ENCODE data around the gene SPAG16. TPM values are rescaled to one million over a fixed set of nuclear protein-coding genes. Genes with fewer than 3 reads are reported as not detected.

SPAG16 gene
- total RNA-seq, 1 donor from 2014 or later = 16.7 TPM

DNA sequence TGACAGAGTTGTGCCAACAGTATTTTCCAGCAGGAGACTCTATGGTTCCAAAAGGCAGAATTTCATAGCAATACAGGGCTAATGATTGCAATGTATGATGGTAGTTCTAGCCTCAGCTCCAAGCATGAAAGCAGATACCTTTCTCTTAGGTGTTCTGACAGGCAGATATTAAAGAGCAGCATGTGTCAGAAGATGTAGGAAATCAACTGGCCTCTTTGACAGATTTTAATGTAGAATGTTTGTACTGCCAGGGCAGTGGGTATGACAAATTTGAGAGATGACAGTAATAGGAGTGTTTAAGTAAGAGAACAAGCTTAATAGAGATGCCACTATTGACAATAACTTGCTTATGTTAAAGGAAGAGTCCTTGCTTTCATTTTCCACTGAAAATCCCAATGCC, 1105.1 kb downstream of the SPAG16 start:
- FAIRE-seq (no peak), DNase-seq (ENCODE audit: low read depth) (no peak)
- Mint-ChIP-seq H3K9me3 (ENCODE audit: unreplicated experiment) (no peaks in the 10 kb centered on the region), H3K4me1 (ENCODE audit: low read depth, unreplicated experiment) (no peaks in the 10 kb centered on the region), H3K4me3 (ENCODE audit: unreplicated experiment) (no peak overlapping the region), H3K36me3 (ENCODE audit: low read depth, unreplicated experiment) (no peaks in the 10 kb centered on the region), H3K27ac (ENCODE audit: unreplicated experiment) (no peak overlapping the region), H3K27me3 (ENCODE audit: low read depth, unreplicated experiment) (no peaks in the 10 kb centered on the region)
- Histone ChIP-seq H3K79me2 (ENCODE audit: insufficient read depth, low read length) (no peaks in the 10 kb centered on the region), H3K9ac (ENCODE audit: low read length) (no peak overlapping the region), H3K27me3 (ENCODE audit: insufficient read depth, low read length) (no peaks in the 10 kb centered on the region), H3K36me3 (ENCODE audit: insufficient read depth, low read length) (no peaks in the 10 kb centered on the region), H3K27ac (ENCODE audit: low read depth, low read length) (no peak overlapping the region), H3K4me1 (ENCODE audit: insufficient read depth, low read length) (no peaks in the 10 kb centered on the region), H2AFZ (ENCODE audit: low read depth, low read length) (no peak overlapping the region), H3K4me3 (ENCODE audit: insufficient read depth, low read depth, low read length) (no peak overlapping the region), H3K4me2 (ENCODE audit: low read length) (no peak overlapping the region), H4K20me1 (ENCODE audit: insufficient read depth, low read length) (no peaks in the 10 kb centered on the region), H3K9me3 (ENCODE audit: insufficient read depth, low read depth, low read length) (no peaks in the 10 kb centered on the region)
- no peak for TF ChIP-seq CTCF (IDR thresholded peaks at IDR 0.05; ENCODE audit: insufficient read depth, low read depth, low read length)
- no peak for TF ChIP-seq EZH2 (IDR thresholded peaks at IDR 0.05; ENCODE audit: insufficient read depth, low read length)

DNA sequence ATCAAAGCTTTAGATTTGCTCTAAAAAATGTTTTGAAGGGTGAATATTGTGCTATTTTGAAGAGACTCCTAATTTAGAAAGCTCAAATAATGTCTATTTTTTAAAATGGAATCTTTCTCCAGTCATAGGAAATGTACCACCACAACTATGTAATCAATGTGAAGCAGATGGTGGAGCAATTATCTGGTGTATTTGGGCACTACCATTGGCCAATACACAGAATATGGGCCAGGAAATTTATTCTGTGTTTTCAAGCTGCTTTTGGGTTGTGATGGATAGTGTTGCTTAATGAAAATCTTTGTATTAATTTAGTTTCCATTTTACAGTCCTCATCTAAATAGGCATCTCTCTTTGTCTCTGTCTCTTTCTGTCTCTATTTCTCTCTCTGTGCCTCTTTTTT, 1109.5 kb downstream of the SPAG16 start:
- Mint-ChIP-seq H3K4me1 (ENCODE audit: low read depth, unreplicated experiment) (no peaks in the 10 kb centered on the region), H3K9me3 (ENCODE audit: unreplicated experiment) (no peaks in the 10 kb centered on the region), H3K27ac (ENCODE audit: unreplicated experiment) (no peak overlapping the region), H3K27me3 (ENCODE audit: low read depth, unreplicated experiment) (no peaks in the 10 kb centered on the region), H3K4me3 (ENCODE audit: unreplicated experiment) (no peak overlapping the region), H3K36me3 (ENCODE audit: low read depth, unreplicated experiment) (no peaks in the 10 kb centered on the region)
- Histone ChIP-seq H3K36me3 (ENCODE audit: insufficient read depth, low read length) (no peaks in the 10 kb centered on the region), H3K9me3 (ENCODE audit: insufficient read depth, low read depth, low read length) (no peaks in the 10 kb centered on the region), H3K9ac (ENCODE audit: low read length) (no peak overlapping the region), H3K79me2 (ENCODE audit: insufficient read depth, low read length) (no peaks in the 10 kb centered on the region), H3K4me2 (ENCODE audit: low read length) (no peak overlapping the region), H3K27ac (ENCODE audit: low read depth, low read length) (no peak overlapping the region), H3K4me1 (ENCODE audit: insufficient read depth, low read length) (no peaks in the 10 kb centered on the region), H4K20me1 (ENCODE audit: insufficient read depth, low read length) (no peaks in the 10 kb centered on the region), H3K4me3 (ENCODE audit: insufficient read depth, low read depth, low read length) (no peak overlapping the region), H2AFZ (ENCODE audit: low read depth, low read length) (no peak overlapping the region), H3K27me3 (ENCODE audit: insufficient read depth, low read length) (no peaks in the 10 kb centered on the region)
- FAIRE-seq (no peak), DNase-seq (ENCODE audit: low read depth) (no peak)
- TF ChIP-seq CTCF (IDR thresholded peaks at IDR 0.05; ENCODE audit: insufficient read depth, low read depth, low read length) (no peak), EZH2 (IDR thresholded peaks at IDR 0.05; ENCODE audit: insufficient read depth, low read length) (no peak)

DNA sequence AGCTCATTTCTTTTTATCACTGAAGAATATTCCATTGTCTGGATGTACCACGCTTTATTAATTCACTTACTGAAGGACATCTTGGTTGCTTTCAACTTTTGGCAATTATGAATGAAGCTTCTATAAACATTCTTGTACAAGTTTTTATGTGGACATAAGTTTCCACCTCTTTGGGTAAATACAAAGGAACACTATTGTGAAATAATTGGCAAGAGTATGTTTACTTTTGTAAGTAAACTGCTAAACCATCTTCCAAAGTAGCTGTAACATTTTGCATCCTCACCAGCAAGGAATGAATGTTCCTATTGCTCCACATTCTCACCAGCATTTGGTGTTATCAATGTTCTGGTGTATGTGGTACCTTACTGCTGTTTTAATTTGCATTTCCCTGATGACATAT, 1110.8 kb downstream of the SPAG16 start:
- Histone ChIP-seq H3K27me3 (ENCODE audit: insufficient read depth, low read length) (no peaks in the 10 kb centered on the region), H3K9me3 (ENCODE audit: insufficient read depth, low read depth, low read length) (no peaks in the 10 kb centered on the region), H3K9ac (ENCODE audit: low read length) (no peak overlapping the region), H3K27ac (ENCODE audit: low read depth, low read length) (no peak overlapping the region), H3K4me3 (ENCODE audit: insufficient read depth, low read depth, low read length) (no peak overlapping the region), H2AFZ (ENCODE audit: low read depth, low read length) (no peak overlapping the region), H3K4me1 (ENCODE audit: insufficient read depth, low read length) (no peaks in the 10 kb centered on the region), H3K4me2 (ENCODE audit: low read length) (no peak overlapping the region), H3K79me2 (ENCODE audit: insufficient read depth, low read length) (no peaks in the 10 kb centered on the region), H4K20me1 (ENCODE audit: insufficient read depth, low read length) (no peaks in the 10 kb centered on the region), H3K36me3 (ENCODE audit: insufficient read depth, low read length) (no peaks in the 10 kb centered on the region)
- Mint-ChIP-seq H3K27me3 (ENCODE audit: low read depth, unreplicated experiment) (no peaks in the 10 kb centered on the region), H3K4me3 (ENCODE audit: unreplicated experiment) (no peak overlapping the region), H3K4me1 (ENCODE audit: low read depth, unreplicated experiment) (no peaks in the 10 kb centered on the region), H3K27ac (ENCODE audit: unreplicated experiment) (no peak overlapping the region), H3K9me3 (ENCODE audit: unreplicated experiment) (no peaks in the 10 kb centered on the region), H3K36me3 (ENCODE audit: low read depth, unreplicated experiment) (no peaks in the 10 kb centered on the region)
- FAIRE-seq = no peak
- TF ChIP-seq CTCF (IDR thresholded peaks at IDR 0.05; ENCODE audit: insufficient read depth, low read depth, low read length) (no peak), EZH2 (IDR thresholded peaks at IDR 0.05; ENCODE audit: insufficient read depth, low read length) (no peak)
- no peak for DNase-seq (ENCODE audit: low read depth)

Data from astrocyte (in vitro differentiated cells and primary cell).